Kasumi-1 (cell line): ENCODE measurements around the gene DNAJB7.
"Not testable (repeated sequence)": the region's sequence is repeated elsewhere in the genome, so short reads cannot be mapped to it uniquely, and the experiment has no call there.

Source experiments
- DNase-seq, 2 experiments: peaks; one replicate each; lab custom pipeline; 2025; lab: John Stamatoyannopoulos, UW

DNAJB7 gene

GRCh38 chr22:40844951-40845350 lies 17.0 kb downstream of the DNAJB7 start:
- DNase-seq = no peak

- no peak for DNase-seq
These were observed 23.4 kb downstream of the DNAJB7 start for GRCh38 chr22:40838486-40838885.

GRCh38 chr22:40834619-40835018 lies 27.3 kb downstream of the DNAJB7 start:
- no peak for DNase-seq

- no peak for DNase-seq
These were observed 32.8 kb downstream of the DNAJB7 start for GRCh38 chr22:40829131-40829530.

GRCh38 chr22:40826984-40827741 lies 34.8 kb downstream of the DNAJB7 start:
- DNase-seq = no peak

- not testable (repeated sequence) for DNase-seq
These were observed 35.6 kb downstream of the DNAJB7 start for GRCh38 chr22:40826292-40826691.

GRCh38 chr22:40823426-40823825 lies 38.5 kb downstream of the DNAJB7 start:
- DNase-seq = no peak

GRCh38 chr22:40819599-40820140 lies 42.2 kb downstream of the DNAJB7 start:
- DNase-seq = peak; percentile 27 to 42

GRCh38 chr22:40818747-40819598 lies 42.9 kb downstream of the DNAJB7 start, which contains the start of gene SLC25A17:
SLC25A17 (minus strand) TSS chr22:40819346; CDS start chr22:40819248, 98 bp downstream.
- peak; percentile 76 to 84 for DNase-seq

GRCh38 chr22:40818192-40818746 lies 43.6 kb downstream of the DNAJB7 start:
- DNase-seq = peak in 1 of 2 experiments; percentile 14

- no peak for DNase-seq
These were observed 44.2 kb downstream of the DNAJB7 start for GRCh38 chr22:40817737-40818136.

- no peak for DNase-seq
These were observed 48.0 kb downstream of the DNAJB7 start for GRCh38 chr22:40813912-40814315.
